GM10248 (cell line): ENCODE results near the gene CA10.

Experiments
- CTCF ChIA-PET: fragments of 300-600 bp; sonication (Branson Sonifier 250); formaldehyde crosslinking; extraction: SDS; loops from one replicate; lab custom pipeline; 2021; ENCODE audit warnings: antibody characterized with exemption; lab: Yijun Ruan, JAX
- POLR2A ChIA-PET: fragments of 350-650 bp; sonication (Branson Sonifier 250); formaldehyde crosslinking; extraction: SDS; loops from one replicate; lab custom pipeline; 2020; ENCODE audit warnings: antibody characterized with exemption; lab: Yijun Ruan, JAX
- DNase-seq: peaks from one replicate; pipeline ENCODE4 v3.0.0; 2012; ENCODE audit errors: extremely low spot score
- TF ChIP-seq, protein P1 (sequence below): IDR thresholded peaks from 2 replicates; pipeline ENCODE4 v1.5.1; 2012; ENCODE audit warnings: mild to moderate bottlenecking, low read depth; ENCODE audit errors: extremely low read depth, missing control alignments, control extremely low read depth

The CA10 gene

DNA sequence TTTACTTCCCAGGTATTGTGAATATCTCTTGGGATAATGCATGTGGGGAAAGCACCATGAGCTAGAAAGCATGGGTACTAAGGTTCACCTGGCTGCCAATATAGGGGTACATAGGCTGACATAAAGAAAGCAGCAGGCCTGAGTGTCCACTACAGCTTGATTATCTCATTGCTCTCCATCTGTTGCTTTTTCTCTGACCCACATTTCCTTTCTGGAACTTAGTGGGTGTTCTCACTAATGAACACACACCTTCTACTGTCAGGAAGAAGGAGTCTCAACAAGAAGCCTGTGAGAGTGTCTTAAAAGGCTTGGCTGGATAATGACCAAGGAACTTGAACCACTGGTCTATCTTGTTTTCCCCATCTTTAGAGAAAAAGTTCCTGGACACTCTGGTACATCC lies 62.5 kb downstream of the CA10 start:
- TF ChIP-seq, protein P1, sequence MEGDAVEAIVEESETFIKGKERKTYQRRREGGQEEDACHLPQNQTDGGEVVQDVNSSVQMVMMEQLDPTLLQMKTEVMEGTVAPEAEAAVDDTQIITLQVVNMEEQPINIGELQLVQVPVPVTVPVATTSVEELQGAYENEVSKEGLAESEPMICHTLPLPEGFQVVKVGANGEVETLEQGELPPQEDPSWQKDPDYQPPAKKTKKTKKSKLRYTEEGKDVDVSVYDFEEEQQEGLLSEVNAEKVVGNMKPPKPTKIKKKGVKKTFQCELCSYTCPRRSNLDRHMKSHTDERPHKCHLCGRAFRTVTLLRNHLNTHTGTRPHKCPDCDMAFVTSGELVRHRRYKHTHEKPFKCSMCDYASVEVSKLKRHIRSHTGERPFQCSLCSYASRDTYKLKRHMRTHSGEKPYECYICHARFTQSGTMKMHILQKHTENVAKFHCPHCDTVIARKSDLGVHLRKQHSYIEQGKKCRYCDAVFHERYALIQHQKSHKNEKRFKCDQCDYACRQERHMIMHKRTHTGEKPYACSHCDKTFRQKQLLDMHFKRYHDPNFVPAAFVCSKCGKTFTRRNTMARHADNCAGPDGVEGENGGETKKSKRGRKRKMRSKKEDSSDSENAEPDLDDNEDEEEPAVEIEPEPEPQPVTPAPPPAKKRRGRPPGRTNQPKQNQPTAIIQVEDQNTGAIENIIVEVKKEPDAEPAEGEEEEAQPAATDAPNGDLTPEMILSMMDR, result no peak
- POLR2A ChIA-PET, result no interaction called here
- DNase-seq, result no peak
- CTCF ChIA-PET, result interaction anchor here (1.5 kb wide), 1 partner anchor 10 kb away, joined by 5 read pairs; no protein-coding TSS in a partner anchor

DNA sequence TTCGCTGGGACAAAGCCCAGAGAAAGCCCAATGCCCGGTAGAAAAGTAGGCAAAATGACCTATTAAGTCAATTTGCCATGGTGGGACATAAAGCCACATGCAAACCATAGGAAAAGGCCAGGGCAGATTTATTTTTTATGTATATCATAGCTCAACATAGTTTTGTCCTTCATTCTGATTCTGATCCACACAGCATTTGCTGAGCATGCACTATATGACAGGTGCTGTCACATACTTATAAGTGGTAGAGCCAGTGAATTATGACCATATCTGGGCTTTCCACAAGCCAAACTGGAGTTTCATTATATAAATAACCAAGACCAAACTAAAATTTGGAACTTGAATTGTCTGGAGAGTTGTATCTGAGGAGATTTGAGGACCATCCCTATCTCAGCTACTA lies 74.3 kb downstream of the CA10 start:
- POLR2A ChIA-PET, result no interaction called here
- CTCF ChIA-PET, result interaction anchor here (1.8 kb wide), 1 partner anchor 8 kb away, joined by 6 read pairs; no protein-coding TSS in a partner anchor
- TF ChIP-seq, protein P1, result no peak
- no peak for DNase-seq

DNA sequence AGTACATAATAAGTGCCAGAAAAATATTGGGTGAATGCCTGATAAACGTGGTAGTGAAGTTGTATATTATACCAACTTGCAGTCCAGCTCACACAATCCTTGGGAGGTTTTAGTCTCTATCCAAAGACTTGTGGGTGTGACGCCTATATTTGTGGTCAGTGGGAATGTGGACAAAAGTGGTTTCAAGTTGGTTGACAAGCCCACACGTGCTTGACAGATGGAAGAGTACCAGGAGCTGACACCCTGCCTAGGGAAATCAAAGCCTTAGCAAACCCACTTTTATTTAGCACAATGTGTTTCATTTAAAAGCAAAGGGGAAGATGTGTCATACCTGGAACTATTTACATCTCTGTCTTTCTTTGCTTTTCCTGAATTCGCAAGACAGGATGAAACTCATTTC lies 79.0 kb downstream of the CA10 start:
- TF ChIP-seq, protein P1, result no peak
- ChIA-PET CTCF (no interaction called here), POLR2A (no interaction called here)
- DNase-seq, result no peak

DNA sequence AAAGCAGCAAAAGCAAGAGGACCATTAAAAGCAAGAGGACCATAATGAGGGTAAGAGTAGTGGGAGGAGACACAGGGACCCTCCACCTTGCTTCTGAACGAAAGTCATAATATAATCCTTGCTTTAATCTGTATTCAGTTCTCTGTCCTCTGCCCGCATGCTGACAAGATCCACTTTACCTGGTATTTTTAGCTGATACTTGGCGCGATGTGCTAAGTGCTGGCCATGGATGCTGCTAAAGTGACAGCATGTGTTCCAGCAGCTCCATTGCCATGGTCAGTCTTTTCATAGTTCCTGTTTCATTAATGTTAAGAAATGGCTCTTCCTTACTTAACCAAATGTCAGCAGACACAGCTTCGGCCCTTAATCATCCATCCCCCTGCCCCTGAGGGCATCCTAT lies 86.8 kb downstream of the CA10 start:
- DNase-seq, result no peak
- CTCF ChIA-PET, result no interaction called here

DNA sequence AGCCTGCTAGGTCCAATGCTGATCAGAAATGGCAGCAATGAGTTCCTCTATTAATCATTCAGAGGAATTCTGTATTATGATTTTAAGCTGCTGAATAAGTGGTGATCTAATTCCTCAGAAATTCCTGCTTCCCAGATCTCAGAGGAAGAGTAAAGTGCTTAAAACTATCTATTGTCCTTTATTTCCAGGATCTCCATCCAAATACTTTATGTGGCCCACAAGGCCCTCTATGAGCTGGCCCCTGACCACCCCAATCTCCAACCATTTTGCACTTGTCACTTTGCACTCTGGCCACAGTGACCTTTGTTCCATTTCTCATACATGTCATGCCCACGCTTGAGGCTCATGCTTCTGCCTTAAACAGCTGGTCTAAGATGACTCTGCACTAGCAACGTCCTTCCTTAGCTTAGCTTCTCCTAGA lies 93.7 kb downstream of the CA10 start:
- TF ChIP-seq, protein P1, result no peak
- no peak for DNase-seq
- CTCF ChIA-PET, result no interaction called here

More for the DNA sequence above, 86.8 kb downstream of the CA10 start:
- POLR2A ChIA-PET, result no interaction called here
- TF ChIP-seq, protein P1, result no peak

DNA sequence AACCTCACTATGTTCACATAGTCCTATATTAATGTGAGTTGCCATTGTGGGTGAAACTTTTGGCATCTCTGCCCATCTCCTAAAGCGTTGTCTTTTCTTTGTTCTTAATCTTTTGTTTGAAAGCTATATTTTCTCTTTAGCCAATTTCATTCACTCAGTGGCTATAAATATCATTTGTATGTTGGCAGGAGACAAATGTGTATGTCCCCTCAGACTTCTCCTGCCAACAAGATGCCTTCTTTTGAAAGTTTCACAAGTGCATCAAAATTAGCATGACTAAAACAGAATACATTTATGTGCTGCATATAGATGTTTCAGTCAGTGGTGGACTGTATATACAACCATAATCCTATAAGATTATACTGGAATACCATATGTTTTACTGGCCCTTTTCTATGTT lies 109.0 kb downstream of the CA10 start:
- CTCF ChIA-PET, result no interaction called here
- POLR2A ChIA-PET, result no interaction called here
- TF ChIP-seq, protein P1, result no peak

More for the DNA sequence above, 93.7 kb downstream of the CA10 start:
- POLR2A ChIA-PET, result no interaction called here

More for the DNA sequence above, 109.0 kb downstream of the CA10 start:
- no peak for DNase-seq
